Keratinocyte (primary cell): ENCODE results near the gene BCL11B. TPM values are rescaled to one million over a fixed set of nuclear protein-coding genes. Genes with fewer than 3 reads are reported as not detected.

ENCODE experiments used
- DNase-seq: peaks from one replicate; pipeline ENCODE4 v3.0.0-alpha.2; 2011; ENCODE audit warnings: low read depth, missing footprints, low spot score
- FAIRE-seq: peaks from 2 replicates; lab custom pipeline; 2011; peaks lifted over from hg19 to GRCh38; lab: Jason Lieb, UNC
- H2AFZ ChIP-seq: 2 replicates; pipeline ENCODE4 v1.6.0; 2012; ENCODE audit warnings: low read length, control low read depth, inconsistent platforms; ENCODE audit not compliant: control insufficient read depth
- H3K27ac ChIP-seq: 2 replicates; pipeline ENCODE4 v1.5.1; 2011; ENCODE audit warnings: low read length; ENCODE audit not compliant: control insufficient read depth, insufficient read depth
- H3K27me3 ChIP-seq: 3 replicates; pipeline ENCODE4 v1.6.0; 2011; ENCODE audit warnings: low read length; ENCODE audit not compliant: control insufficient read depth, insufficient read depth; ENCODE audit errors: extremely low read depth
- H3K36me3 ChIP-seq, 2 experiments: 2 replicates in 1 of 2; 3 replicates in 1 of 2; pipeline ENCODE4 v1.5.1; 2011; ENCODE audit warnings: low read length in 2 of 2, mild to moderate bottlenecking in 1 of 2; ENCODE audit not compliant: control insufficient read depth in 2 of 2, insufficient read depth in 2 of 2; ENCODE audit errors: extremely low read depth in 1 of 2
- H3K4me1 ChIP-seq: 3 replicates; pipeline ENCODE4 v1.5.1; 2011; ENCODE audit warnings: low read length; ENCODE audit not compliant: control insufficient read depth, insufficient read depth; ENCODE audit errors: extremely low read depth
- H3K4me2 ChIP-seq: 3 replicates; pipeline ENCODE4 v1.6.0; 2011; ENCODE audit warnings: low read depth, low read length; ENCODE audit not compliant: control insufficient read depth, insufficient read depth; ENCODE audit errors: extremely low read depth
- H3K4me3 ChIP-seq, 3 experiments: fragments of 200-600 bp in 1 of 3; sonication (generic) in 1 of 3; 2 replicates in 2 of 3; 3 replicates in 1 of 3; pipeline ENCODE4 v1.5.1; 2011 to 2016; ENCODE audit warnings: low read length in 3 of 3, mild to moderate bottlenecking in 3 of 3, control low read depth in 2 of 3, inconsistent platforms in 1 of 3, low read depth in 1 of 3, mixed read lengths in 1 of 3, mixed run types in 1 of 3, moderate library complexity in 1 of 3; ENCODE audit not compliant: control insufficient read depth in 2 of 3, insufficient read depth in 2 of 3; ENCODE audit errors: extremely low read depth in 1 of 3
- H3K79me2 ChIP-seq: 2 replicates; pipeline ENCODE4 v1.6.0; 2012; ENCODE audit warnings: low read length; ENCODE audit not compliant: control insufficient read depth, insufficient read depth
- H3K9ac ChIP-seq: 3 replicates; pipeline ENCODE4 v1.6.0; 2011; ENCODE audit warnings: low read length; ENCODE audit not compliant: control insufficient read depth, insufficient read depth; ENCODE audit errors: extremely low read depth
- H3K9me1 ChIP-seq: 3 replicates; pipeline ENCODE4 v1.6.0; 2011; ENCODE audit warnings: low read length; ENCODE audit not compliant: control insufficient read depth, insufficient read depth; ENCODE audit errors: extremely low read depth
- H3K9me3 ChIP-seq: 2 replicates; pipeline ENCODE4 v1.5.1; 2012; ENCODE audit warnings: low read depth, low read length; ENCODE audit not compliant: control insufficient read depth
- H4K20me1 ChIP-seq: 3 replicates; pipeline ENCODE4 v1.6.0; 2011; ENCODE audit warnings: low read length; ENCODE audit not compliant: control insufficient read depth, insufficient read depth; ENCODE audit errors: extremely low read depth
- CTCF ChIP-seq, 3 experiments: IDR thresholded peaks in 1 of 3; conservative IDR thresholded peaks in 1 of 3; optimal IDR thresholded peaks in 1 of 3; 2 replicates in 2 of 3; 3 replicates in 1 of 3; pipeline versions ENCODE3 to v1.5.1; 2011; ENCODE audit warnings: low read length in 3 of 3, mild to moderate bottlenecking in 3 of 3, moderate library complexity in 2 of 3, control low read depth in 1 of 3, inconsistent platforms in 1 of 3; ENCODE audit not compliant: insufficient read depth in 2 of 3; ENCODE audit errors: extremely low read depth in 1 of 3
- EZH2 ChIP-seq: IDR thresholded peaks from one replicate; pipeline ENCODE4 v1.6.1; 2012; ENCODE audit warnings: inconsistent platforms, mild to moderate bottlenecking, low read length, moderate library complexity
- dilution Hi-C: fragments of 300-500 bp; cut with MboI; formaldehyde crosslinking; loops from one replicate; pipeline ENCODE4 v1.7.0; 2020; ENCODE audit warnings: low sequenced_read_pairs; ENCODE audit not compliant: extremely low pct_ligation_motif_present
- polyA plus RNA-seq, 5 experiments: library from polyadenylated mRNA; depleted of rRNA in 3 of 5; stranded (reverse) in 3 of 5; stranded (forward) in 1 of 5; unstranded in 1 of 5; fragments of >200 nt; gene quantifications; 1 replicate in 1 of 5; 2 replicates in 3 of 5; 3 replicates in 1 of 5; pipeline versions ENCODE4 v1.2.1 to v1.2.3, GENCODE V29; 2011 to 2012; ENCODE audit warnings: missing spikeins in 2 of 5, low read depth in 1 of 5, low replicate concordance in 1 of 5

The BCL11B gene
- polyA plus RNA-seq, 1 donor (not counting 4 experiments of a cell fraction or from before 2014, with no cell fraction given): 5.2 TPM

- peak overlapping the region; percentile 99 for H3K4me2 ChIP-seq
- no peaks in the 10 kb centered on the region for H3K27me3 ChIP-seq
- peaks cover 93% of the 10 kb centered on the region for H3K79me2 ChIP-seq
- H3K4me1 ChIP-seq: peaks cover 72% of the 10 kb centered on the region
- H3K4me3 ChIP-seq: peak overlapping the region in 2 of 3 experiments; percentile 46 to 67
- H2AFZ ChIP-seq: no peak overlapping the region
- H3K36me3 ChIP-seq: peaks cover 0 to 4% of the 10 kb centered on the region in 2 experiments
- H3K9me3 ChIP-seq: no peaks in the 10 kb centered on the region
- H3K9ac ChIP-seq: peak overlapping the region; percentile 71
- H3K9me1 ChIP-seq: no peaks in the 10 kb centered on the region
- H4K20me1 ChIP-seq: no peaks in the 10 kb centered on the region
- FAIRE-seq (peak; percentile 70), DNase-seq (no peak)
- dilution Hi-C loops: no loop called here
- TF ChIP-seq EZH2 (no peak), CTCF (optimal IDR thresholded peaks at IDR 0.05 in 1 of 3, IDR thresholded peaks at IDR 0.05 in 1 of 3, conservative IDR thresholded peaks at IDR 0.05 in 1 of 3; ENCODE audit: extremely low read depth in 1 of 3, insufficient read depth in 2 of 3, low read length in 3 of 3) (no peak)
- H3K27ac ChIP-seq: peak overlapping the region; percentile 92
Observed at GRCh38 chr14:99247101-99247729, 24.8 kb downstream of the BCL11B start.

- peaks cover 78% of the 10 kb centered on the region for H3K4me1 ChIP-seq
- H3K9me3 ChIP-seq: no peaks in the 10 kb centered on the region
- H4K20me1 ChIP-seq: no peaks in the 10 kb centered on the region
- H3K36me3 ChIP-seq: peaks cover 0 to 4% of the 10 kb centered on the region in 2 experiments
- H3K79me2 ChIP-seq: peaks cover 93% of the 10 kb centered on the region
- dilution Hi-C loops: no loop called here
- no peak overlapping the region for H2AFZ ChIP-seq
- TF ChIP-seq EZH2: no peak
- no peak for TF ChIP-seq CTCF (optimal IDR thresholded peaks at IDR 0.05 in 1 of 3, IDR thresholded peaks at IDR 0.05 in 1 of 3, conservative IDR thresholded peaks at IDR 0.05 in 1 of 3; ENCODE audit: extremely low read depth in 1 of 3, insufficient read depth in 2 of 3, low read length in 3 of 3)
- H3K9ac ChIP-seq: peak overlapping the region; percentile 71
- peak overlapping the region; percentile 99 for H3K4me2 ChIP-seq
- no peak for FAIRE-seq
- peak overlapping the region; percentile 30 to 67 (median 60) for H3K4me3 ChIP-seq
- H3K9me1 ChIP-seq: no peaks in the 10 kb centered on the region
- DNase-seq: no peak
- H3K27ac ChIP-seq: peak overlapping the region; percentile 92
- no peaks in the 10 kb centered on the region for H3K27me3 ChIP-seq
Observed at GRCh38 chr14:99246536-99247097, 25.4 kb downstream of the BCL11B start.
